GF-D8 (cell line): ENCODE data around the gene LHFPL6.

ENCODE experiments used
- DNase-seq: peaks from one replicate; lab custom pipeline; 2025; lab: John Stamatoyannopoulos, UW

The LHFPL6 gene

DNA sequence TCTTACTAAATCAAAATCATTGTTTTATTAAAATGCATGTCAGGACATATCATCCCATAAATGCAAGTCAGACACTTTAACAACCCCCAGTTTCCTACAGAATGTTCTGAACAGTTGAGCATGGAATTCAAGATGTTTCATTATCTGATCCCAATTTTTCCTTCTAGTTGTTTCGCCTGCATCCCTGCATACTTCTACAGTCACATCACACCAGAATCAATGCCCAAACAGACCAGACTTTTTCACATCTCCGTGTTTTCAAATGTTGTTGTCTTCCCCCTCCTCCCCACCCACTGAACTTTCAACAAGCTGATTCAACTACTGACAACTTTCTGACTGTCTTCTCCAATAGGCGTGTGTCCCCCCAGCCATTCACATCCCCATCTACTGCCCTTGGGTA is 48.6 kb downstream of the LHFPL6 start:
- DNase-seq: no peak

DNA sequence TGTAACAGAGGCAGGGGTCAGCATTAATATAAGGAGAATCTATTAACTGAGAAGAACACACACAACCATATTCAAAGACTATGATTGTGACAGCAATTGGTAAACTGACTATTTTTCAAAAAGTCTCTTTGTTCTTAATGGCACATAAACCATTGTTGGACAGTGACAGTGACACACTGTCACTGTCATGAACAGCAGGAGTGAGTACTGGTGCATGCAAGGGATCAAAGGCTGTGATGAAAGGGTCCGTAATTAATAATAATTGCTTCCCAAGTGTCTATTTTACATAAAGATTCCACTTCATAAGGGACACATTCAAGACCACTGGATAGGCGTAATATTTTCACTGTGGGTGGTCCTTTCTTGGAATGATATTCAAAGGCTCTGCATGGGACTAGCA is 50.7 kb downstream of the LHFPL6 start:
- DNase-seq: no peak

DNA sequence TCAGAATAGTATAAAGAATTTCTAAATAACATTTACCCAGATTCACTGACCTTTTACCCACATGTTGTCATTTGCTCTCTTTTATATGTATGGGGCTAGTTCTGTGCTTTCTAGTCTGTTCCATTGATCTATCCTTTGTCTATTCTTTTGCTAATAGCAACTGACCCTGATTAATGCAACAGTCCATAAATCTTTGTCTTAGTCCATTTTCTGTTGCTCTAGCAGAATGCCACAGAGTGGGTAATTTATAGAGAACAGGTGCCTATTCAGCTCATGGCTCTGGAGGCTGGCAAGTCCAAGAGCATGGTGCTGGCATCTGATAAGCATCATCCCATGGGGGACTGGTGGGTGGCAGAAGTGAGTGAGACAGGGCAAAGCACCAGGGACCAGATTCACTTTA is 52.1 kb downstream of the LHFPL6 start:
- no peak for DNase-seq

DNA sequence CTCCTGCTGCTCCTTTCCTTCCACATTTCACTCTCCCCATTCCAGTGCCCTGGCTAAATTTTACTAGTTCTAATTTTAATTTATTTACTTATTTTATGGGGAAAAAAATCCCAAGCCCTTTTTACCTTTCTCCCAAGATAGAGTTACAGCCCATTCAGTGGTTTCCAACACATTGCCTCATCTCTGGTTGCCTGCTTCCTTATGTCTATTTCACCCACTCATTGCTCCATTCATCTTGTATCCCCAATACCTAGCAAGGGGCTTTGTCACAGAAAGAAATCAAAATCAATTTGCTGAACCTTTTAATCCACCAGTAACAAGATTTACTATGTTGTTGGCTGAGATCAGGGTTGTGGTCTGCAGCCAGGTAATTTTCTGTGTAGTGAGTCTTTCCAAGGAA is 55.9 kb downstream of the LHFPL6 start:
- no peak for DNase-seq

DNA sequence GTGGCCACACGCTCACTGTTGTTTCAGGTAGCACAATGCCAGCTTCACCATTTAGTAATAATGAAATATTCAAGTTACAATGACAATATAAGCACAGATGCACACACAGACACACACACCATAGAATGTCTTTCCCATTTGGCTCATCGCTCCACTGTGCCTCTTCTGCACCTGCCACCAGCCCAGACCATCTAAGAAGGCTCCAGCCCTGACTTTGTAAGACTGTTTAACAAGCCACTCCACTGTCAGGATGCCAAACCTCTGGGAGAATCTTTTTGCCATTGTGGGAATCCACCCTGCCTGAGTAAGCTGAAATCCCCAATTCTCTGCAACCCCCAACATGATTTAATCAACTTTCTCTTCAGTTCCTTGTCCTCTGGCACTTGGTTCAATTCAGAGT is 60.6 kb downstream of the LHFPL6 start:
- DNase-seq: no peak

DNA sequence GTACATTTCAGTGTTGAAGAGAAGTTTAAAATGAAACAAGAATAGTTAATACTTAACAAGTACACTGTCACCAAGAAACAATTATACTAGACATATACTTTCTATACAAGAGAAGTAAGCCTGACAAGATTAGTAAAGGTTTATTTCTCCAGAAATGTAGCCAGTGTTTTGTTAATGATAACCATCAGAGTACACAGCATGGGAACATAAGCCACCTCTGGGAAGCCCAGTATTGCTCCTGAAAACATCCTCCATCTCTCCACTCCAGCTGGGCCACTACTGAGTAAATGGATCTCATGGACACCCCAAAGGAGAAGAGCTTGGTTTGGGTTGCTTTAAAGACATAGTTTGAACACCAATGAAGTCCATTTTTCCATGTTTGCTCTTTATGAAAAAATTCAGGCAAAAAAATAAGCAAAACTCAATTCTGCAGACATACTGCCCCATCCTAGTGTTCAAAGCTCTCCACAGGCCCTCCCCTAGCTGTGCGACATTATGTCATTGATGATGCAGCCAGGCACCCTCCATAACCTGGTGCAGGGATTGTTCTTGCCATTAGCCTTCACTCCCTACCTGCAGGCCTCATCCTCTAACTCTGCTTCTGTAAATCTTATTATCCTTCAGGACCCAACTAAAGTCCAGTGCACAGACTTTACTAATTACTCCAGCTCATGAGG is 61.9 kb downstream of the LHFPL6 start:
- no peak for DNase-seq

DNA sequence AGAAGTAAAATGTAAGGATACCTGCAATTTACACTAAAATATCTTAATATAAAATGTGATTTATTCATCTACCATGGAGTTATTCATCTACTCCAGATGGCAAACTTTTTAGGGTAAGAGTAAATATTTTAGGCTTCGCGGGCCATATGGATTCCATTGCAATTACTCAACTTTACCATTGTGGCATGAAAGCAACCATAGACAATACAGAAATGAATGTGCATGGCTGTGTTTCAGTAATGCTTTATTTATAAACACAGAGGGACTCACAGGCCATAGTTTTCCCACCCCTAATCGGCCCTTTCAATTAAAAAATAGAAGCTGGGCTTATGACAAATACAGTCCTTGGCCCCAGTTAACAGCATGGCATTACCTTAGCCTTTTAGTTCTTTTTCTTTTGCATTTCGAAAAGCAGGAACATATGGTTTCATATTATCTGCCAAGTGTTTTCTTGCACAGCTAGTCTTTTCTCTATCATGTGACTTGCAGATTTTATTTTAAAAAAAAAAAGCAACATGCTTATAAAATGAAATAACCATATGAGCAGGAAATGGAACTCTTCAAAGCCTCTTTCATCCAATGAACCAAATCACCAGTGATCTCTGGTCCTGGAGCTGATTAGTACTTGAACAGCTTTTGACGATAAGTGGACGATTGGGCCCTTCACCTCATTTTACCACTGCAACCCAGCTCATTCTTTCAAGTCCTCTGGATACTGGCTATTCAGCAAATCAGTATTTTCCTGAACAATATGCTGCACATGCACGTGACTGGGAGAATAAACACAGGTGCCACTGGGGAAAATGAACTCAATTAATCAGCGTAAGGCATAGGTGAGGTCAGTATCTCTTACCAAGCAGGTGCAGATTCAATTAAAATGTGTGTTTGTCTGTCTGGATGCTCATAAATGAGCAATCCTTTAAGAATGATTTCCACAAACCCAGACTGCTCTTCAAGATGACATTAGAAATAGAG is 63.9 kb downstream of the LHFPL6 start:
- no peak for DNase-seq

DNA sequence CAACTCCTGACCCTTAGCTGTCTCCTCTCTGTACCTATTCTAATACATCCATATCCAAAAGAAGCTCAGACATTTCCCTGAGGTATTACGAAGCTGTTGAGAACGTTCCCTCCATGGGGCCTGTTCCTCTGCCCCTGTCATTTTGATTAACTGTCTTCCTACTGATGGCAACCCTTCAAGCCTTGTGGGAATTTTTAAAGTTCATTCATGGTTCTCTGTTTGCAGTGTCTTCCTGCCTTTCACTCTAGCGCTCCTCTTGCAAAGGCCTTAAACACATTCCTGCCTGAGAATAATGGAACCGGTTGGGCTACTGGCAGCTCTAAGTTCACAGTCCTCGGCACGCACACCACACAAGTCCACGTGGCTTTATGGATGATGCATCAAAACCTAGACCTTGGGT is 66.1 kb downstream of the LHFPL6 start:
- no peak for DNase-seq

DNA sequence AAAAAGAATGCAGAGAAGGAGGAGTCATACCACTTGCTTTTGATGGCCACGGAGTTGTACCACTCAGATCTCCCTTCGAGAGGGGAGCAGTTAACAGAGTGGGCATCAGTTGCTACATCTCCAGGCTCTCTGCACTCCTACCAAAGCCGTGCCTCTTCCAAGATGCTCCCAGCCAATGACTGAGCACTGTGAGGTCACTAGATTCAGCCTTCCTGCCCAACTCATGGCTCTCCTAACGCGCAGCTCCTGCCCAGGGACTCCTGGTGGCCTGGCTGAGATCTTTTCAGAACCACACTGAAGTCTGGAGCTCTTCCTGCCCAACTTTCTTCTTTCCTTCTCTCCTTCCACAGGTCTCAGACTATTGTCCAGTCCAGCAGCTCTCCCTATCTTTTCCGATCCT is 66.7 kb downstream of the LHFPL6 start:
- DNase-seq: no peak

DNA sequence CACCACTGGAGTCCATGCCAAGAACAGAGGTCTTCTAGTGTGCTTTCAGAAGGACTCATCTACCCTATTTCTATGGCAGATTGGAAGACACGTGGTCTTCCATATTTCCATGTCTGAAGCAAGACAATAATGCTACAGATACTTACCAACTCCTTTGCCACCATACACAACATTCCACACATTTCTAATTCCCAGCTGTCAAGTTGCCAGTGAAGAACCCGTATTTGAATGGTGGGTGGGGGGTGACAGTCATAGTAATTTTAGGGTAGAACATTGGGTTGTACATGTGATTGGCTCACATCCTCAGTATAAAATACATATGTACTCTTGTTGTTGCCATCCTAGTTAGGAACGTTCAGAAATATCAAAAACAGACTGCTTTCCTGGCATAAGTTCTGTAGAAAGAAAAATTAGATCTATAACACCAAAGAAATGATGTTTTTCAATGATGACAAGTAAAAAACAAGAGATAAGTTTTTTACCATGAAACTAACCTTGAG is 69.3 kb downstream of the LHFPL6 start:
- DNase-seq: no peak

DNA sequence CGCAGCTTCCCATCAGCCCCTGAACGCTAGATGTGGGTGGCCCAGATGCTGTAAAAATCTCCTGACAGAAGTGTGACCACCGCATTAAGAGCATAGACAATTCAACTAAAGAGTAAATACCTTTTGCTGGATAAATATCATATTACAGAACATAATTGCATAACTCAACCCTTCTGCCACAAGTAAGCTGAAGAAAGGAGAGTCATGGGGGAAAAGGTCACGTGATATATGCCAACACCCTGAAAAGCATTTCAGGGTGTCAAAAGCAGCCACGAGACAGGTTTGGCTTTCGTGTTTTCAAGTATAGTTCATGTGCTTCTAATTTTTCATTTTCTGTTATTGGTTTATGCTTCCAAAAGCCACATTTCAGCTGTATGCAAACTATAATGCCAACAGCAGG is 71.3 kb downstream of the LHFPL6 start:
- DNase-seq: no peak

DNA sequence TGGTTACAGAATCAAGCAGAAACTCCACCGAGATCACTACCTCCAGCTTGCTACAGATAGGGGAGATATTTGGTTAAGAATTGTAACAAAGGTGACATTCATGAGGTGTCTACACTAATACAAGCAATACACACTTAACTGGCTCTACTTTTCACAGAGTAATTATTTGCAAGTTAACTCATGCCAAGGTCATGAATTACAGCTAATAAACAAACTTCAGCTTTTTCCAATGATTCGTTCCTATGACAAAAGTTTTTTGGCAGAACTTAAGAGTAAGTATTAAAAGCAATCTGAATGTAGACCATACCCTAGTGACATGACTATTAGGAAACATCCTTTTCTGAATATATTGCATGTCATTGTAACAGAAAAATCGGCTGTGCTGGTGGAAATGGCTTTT is 72.1 kb downstream of the LHFPL6 start:
- no peak for DNase-seq

DNA sequence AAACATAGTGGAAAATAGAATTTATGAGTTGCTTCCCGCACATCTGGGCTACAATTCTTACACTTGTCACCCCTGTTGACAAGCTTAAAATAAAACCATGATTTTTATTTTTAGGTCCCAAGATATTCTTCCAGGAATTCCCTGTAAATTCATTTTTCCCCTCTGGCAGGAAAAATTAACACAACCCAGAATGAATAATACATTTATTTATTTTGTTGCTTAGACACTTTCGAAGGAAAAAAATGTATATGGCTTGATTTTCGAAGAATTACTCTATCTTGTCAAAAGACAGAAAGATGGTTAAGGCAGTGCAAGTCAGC is 74.4 kb downstream of the LHFPL6 start:
- DNase-seq: no peak

DNA sequence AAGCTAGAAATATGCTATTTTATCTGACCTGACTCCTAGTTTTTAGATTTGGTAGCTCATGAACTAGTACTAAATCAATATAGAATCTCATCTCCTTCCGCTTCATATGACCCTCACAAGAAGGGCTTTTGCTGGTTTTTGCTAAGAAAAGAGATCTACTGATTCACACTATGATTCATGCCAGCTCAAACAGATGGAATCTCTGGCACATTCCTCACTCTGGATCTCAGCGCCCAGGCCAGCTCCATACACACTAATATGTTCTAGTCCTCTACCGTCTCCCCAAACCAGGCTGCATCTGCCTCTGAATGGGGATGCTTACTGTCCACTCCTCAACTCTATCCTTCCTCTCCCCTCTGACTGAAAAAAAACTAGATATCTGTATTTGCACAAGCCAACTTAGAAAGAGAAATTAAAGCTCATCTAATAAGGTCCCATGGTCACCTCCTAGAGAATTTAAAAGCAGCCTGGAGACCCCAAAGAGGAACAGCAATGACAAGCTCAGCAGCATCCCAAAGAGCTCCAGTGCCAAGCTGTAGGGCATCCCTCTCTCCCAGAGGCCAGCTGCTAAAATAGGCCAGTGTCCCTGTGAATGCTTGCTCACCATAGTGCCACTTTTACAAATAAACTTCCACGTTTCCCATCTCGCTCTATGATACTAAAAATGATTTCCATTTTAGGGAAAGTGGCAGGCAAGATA is 74.9 kb downstream of the LHFPL6 start:
- no peak for DNase-seq

DNA sequence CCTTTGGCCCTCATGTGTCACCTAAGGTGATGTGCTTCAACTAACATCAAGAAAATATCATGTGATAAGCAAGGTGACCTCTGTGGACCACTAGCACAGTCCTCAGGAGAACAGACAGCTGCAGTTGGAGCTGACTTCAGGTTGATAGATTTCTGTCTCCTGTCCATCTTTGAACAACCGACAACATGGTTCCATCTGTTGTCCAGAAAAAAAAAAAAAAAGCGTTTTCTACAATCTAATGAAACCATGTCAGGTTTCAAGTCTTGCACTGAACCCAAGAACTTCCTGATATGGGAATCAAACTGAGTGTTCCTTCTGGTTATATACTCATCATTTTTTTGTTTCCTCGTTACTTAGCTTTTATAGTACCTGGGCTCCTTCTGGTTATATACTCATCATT is 75.7 kb downstream of the LHFPL6 start:
- no peak for DNase-seq

DNA sequence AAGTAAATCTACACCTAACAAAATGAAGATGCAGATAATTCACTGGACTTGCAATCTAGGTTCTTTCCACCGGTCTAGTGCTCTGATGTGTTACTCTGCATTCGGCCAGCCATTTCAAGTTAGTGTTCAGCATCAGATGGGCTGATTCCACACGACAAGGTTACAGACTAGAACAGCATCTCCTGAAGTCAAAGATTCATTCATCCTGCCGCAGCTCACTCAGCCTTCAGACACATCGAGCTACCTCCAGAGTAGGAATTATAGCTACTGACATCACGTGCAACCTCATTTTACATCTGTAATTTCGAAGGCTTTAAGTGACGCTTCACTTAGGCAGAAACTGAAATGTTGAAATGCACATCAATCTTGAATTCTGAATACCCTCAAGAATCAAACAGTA is 76.5 kb downstream of the LHFPL6 start:
- DNase-seq: no peak

DNA sequence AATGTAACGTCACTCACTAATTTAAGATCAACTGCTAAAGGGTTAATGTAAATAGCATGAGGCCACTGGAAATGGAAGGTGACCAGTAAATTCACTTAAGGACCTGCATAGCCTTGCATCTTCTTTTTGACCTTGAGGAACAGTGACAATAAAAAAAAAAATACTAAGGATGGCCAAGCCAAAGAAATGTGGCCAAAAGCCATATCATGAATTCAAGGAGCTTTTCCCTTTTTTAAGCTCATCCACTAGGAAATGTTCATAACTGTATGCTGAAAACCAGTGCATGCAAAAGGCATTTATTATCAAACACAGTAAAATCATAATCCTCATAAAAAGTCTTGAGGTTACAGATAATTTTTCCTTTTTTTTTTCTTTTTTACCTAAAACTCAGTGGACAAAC is 77.5 kb downstream of the LHFPL6 start:
- DNase-seq: no peak

DNA sequence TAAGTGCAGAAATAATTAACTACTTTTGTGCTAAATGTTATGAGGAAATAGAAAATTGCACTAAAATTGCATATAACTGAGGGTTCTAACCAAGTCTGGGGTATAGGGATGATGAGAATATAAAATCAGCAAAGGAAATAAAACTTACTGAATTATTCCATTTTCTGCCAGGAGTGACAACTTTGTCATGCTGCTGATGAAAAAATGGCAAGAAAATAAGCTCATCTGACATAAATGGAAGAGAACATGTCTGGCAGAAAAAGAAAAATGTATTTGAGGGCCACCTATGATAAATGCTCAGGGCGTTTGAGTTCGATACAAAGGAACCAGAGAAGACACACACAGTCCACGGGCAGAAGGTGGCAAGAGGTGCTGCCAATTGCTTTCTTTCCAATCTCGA is 78.2 kb downstream of the LHFPL6 start:
- DNase-seq: no peak

DNA sequence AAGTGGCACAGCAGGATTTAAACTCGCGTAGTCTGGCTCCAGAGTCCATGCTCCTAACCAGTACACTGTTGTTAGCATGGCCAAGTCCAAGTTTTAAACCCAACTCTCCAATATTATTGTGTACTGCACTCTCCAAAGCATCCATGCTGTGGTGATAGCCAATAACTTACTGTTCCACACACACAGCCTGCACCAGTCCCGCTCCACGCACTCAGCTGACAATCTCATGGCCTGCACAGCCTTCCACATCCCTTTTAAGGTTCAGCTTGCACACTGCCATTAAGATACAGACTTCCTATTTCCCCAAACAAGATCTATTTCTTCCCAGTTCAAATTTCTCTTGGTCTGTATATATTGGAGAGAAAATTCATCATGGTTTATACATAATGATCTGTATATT is 80.7 kb downstream of the LHFPL6 start:
- no peak for DNase-seq

DNA sequence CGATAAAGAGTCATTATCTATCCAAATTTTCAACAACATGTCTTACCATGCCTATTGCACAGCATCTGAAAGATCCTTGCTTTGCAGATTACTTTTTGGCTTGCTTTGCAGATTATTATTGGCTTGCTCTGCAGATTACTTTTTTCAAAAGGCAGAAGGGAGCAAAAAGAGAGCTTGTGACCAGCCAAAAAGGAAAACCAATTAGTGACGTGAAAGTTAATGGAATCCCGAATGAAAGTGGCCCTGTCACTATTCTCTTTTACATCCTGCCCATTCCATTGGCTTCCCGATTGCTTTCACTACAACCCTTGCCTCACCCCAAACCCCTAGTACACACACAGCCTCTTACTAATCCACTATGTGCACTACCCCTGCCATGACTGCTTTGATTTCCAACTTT is 81.3 kb downstream of the LHFPL6 start:
- DNase-seq: no peak

DNA sequence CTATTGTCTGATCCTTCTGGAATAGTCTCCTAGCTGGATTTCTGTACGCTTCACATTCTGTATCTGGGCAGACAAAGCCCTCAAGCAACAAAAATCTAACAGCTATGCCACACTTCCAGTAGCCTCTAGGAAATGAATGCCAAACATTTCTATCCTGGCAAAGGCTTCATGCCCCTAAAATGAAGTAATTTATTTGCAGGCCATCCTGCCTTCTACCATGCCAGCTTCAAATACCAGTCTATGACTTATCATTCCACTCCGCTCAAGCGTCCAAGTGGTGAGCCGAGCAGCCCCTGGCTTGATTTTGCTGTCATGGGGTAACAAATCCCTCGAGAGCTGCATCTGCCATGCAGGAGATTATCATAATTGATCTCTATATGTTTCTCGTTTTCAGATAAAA is 86.9 kb downstream of the LHFPL6 start:
- DNase-seq: no peak

DNA sequence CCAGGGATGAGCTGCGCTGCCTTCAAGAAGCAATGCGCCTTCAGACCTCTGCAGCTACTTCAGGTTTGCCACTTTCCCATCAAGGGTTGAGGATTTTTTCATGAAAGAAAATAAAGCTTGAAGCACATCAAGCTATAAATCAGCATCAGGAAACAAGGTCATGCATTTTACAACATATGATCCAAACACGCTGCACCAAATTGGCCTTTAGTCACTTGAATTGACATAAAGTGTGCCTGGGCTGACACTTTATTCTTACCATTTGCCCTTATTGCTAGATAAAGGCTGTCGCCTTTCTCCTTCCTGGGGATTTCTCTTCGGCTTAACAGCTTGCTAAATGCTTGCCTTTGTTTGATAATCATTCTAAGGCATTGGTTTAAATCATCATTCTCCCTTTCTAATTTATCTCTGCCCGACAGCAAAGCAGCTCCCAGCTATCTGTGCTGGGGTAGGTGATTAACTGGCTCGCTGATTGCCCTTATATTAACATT is 87.7 kb downstream of the LHFPL6 start:
- no peak for DNase-seq

DNA sequence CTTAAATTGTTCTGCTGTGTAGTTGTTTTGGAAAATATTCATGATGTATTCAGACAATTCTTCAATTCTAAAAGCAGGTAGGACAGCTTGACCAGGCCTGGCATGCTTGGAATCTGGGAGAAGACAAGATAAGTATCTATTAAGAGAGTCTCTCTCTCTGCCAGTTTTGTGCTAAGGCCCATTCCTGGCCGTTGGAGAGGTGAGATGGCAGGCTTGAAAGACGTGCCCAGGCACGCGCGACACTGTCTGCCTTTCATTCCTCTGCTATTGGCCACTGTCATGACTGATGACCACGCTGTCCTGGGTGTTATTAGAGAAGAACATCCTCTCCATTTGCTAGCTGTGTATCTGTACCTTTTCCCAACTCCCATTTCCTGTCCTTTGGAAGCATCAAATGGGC is 90.3 kb downstream of the LHFPL6 start:
- no peak for DNase-seq
